Ishikawa (cell line): Measurements from ENCODE around the gene CLEC12A.

Source experiments
- CEBPB ChIP-seq: IDR thresholded peaks from 2 replicates; pipeline ENCODE4 v1.6.1; 2012
- CREB1 ChIP-seq: IDR thresholded peaks from 2 replicates; pipeline ENCODE4 v1.6.1; 2012; ENCODE audit warnings: low read depth
- EGR1 ChIP-seq: IDR thresholded peaks from 2 replicates; pipeline ENCODE4 v1.6.1; 2012
- EP300 ChIP-seq: IDR thresholded peaks from 2 replicates; pipeline ENCODE4 v1.6.1; 2012; ENCODE audit warnings: borderline replicate concordance
- FOXM1 ChIP-seq: IDR thresholded peaks from 2 replicates; pipeline ENCODE4 v1.6.1; 2012; ENCODE audit warnings: low read depth, borderline replicate concordance
- MAX ChIP-seq: IDR thresholded peaks from 2 replicates; pipeline ENCODE4 v1.6.1; 2012
- NFIC ChIP-seq: IDR thresholded peaks from 2 replicates; pipeline ENCODE4 v1.6.1; 2012
- RAD21 ChIP-seq: IDR thresholded peaks from 2 replicates; pipeline ENCODE4 v1.6.1; 2012; ENCODE audit warnings: low read depth
- TAF1 ChIP-seq: IDR thresholded peaks from 2 replicates; pipeline ENCODE4 v1.6.1; 2012; ENCODE audit warnings: low read depth, mild to moderate bottlenecking
- TCF12 ChIP-seq: IDR thresholded peaks from 2 replicates; pipeline ENCODE4 v1.6.1; 2012; ENCODE audit warnings: low read depth
- TEAD4 ChIP-seq: IDR thresholded peaks from 2 replicates; pipeline ENCODE4 v1.6.1; 2012
- YY1 ChIP-seq: IDR thresholded peaks from 2 replicates; pipeline ENCODE4 v1.6.1; 2012; ENCODE audit warnings: low read depth
- ZBTB7A ChIP-seq: IDR thresholded peaks from 2 replicates; pipeline ENCODE4 v1.6.1; 2012; ENCODE audit warnings: low read depth
- TF ChIP-seq, protein P1 (sequence below): IDR thresholded peaks from 2 replicates; pipeline ENCODE4 v1.6.1; 2012; ENCODE audit warnings: low read depth, mild to moderate bottlenecking
- TF ChIP-seq, protein P2 (sequence below): IDR thresholded peaks from 2 replicates; pipeline ENCODE4 v1.6.1; 2012

The CLEC12A gene

GRCh38 chr12:10021342-10021741 lies 50.1 kb downstream of the CLEC12A start:
- TF ChIP-seq YY1 (no peak), TCF12 (no peak), ZBTB7A (no peak), RAD21 (no peak), EGR1 (no peak), TEAD4 (no peak), MAX (no peak), TAF1 (no peak), CEBPB (no peak), FOXM1 (no peak), CREB1 (no peak), NFIC (no peak), EP300 (no peak)
- TF ChIP-seq, protein P1, sequence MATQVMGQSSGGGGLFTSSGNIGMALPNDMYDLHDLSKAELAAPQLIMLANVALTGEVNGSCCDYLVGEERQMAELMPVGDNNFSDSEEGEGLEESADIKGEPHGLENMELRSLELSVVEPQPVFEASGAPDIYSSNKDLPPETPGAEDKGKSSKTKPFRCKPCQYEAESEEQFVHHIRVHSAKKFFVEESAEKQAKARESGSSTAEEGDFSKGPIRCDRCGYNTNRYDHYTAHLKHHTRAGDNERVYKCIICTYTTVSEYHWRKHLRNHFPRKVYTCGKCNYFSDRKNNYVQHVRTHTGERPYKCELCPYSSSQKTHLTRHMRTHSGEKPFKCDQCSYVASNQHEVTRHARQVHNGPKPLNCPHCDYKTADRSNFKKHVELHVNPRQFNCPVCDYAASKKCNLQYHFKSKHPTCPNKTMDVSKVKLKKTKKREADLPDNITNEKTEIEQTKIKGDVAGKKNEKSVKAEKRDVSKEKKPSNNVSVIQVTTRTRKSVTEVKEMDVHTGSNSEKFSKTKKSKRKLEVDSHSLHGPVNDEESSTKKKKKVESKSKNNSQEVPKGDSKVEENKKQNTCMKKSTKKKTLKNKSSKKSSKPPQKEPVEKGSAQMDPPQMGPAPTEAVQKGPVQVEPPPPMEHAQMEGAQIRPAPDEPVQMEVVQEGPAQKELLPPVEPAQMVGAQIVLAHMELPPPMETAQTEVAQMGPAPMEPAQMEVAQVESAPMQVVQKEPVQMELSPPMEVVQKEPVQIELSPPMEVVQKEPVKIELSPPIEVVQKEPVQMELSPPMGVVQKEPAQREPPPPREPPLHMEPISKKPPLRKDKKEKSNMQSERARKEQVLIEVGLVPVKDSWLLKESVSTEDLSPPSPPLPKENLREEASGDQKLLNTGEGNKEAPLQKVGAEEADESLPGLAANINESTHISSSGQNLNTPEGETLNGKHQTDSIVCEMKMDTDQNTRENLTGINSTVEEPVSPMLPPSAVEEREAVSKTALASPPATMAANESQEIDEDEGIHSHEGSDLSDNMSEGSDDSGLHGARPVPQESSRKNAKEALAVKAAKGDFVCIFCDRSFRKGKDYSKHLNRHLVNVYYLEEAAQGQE: no peak
- TF ChIP-seq, protein P2, sequence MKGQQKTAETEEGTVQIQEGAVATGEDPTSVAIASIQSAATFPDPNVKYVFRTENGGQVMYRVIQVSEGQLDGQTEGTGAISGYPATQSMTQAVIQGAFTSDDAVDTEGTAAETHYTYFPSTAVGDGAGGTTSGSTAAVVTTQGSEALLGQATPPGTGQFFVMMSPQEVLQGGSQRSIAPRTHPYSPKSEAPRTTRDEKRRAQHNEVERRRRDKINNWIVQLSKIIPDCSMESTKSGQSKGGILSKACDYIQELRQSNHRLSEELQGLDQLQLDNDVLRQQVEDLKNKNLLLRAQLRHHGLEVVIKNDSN: no peak

DNA sequence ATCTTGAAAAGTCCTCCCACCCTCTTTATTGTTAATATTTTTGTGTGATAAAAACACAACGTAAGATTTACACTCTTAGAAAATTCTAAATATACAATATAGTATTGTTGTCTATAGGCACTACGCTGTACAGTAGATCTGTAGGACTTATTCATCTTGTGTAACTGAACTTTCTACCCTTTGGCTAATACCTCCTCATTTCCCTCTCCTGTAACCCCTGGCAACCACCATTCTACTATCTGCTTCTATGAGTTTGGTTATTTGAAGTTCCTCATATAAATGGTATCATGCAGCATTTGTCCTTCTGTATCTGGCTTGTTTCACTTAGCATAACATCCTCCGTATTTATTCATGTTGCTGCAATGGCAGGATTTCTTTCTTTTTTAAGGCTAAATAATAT lies 54.0 kb downstream of the CLEC12A start:
- TF ChIP-seq EGR1: no peak
- TF ChIP-seq YY1: no peak
- no peak for TF ChIP-seq CEBPB
- TF ChIP-seq RAD21: no peak
- TF ChIP-seq ZBTB7A: no peak
- TF ChIP-seq, protein P1: no peak
- no peak for TF ChIP-seq FOXM1
- TF ChIP-seq, protein P2: no peak
- no peak for TF ChIP-seq TEAD4
- TF ChIP-seq TAF1: no peak
- no peak for TF ChIP-seq TCF12
- TF ChIP-seq CREB1: no peak
- no peak for TF ChIP-seq MAX
- TF ChIP-seq EP300: no peak
- no peak for TF ChIP-seq NFIC

GRCh38 chr12:10027311-10027710 lies 56.1 kb downstream of the CLEC12A start:
- TF ChIP-seq TAF1: no peak

- TF ChIP-seq CREB1 (no peak), MAX (no peak), TCF12 (no peak), YY1 (no peak), TAF1 (no peak), EP300 (no peak), NFIC (no peak), TEAD4 (no peak), RAD21 (no peak)
- TF ChIP-seq, protein P1: no peak
Observed at GRCh38 chr12:10027721-10028120, 56.5 kb downstream of the CLEC12A start.

- no peak for TF ChIP-seq RAD21
- TF ChIP-seq, protein P2: no peak
Observed at GRCh38 chr12:10030446-10030845, 59.2 kb downstream of the CLEC12A start, which contains the start of gene CLEC9A. TSS of gene CLEC9A (plus strand) at chr12:10030682. CDS start at chr12:10052688, 22,006 bp downstream.
